Astrocyte (in vitro differentiated cells and primary cell): ENCODE results near the gene NRF1. TPM values are rescaled to one million over a fixed set of nuclear protein-coding genes. Genes with fewer than 3 reads are reported as not detected.
A peak's percentile ranks its signal among the peaks of the same experiment; 100 is the strongest.
"Not testable (repeated sequence)": the region's sequence is repeated elsewhere in the genome, so short reads cannot be mapped to it uniquely, and the experiment has no call there.

Source experiments
- DNase-seq: peaks from one replicate; pipeline ENCODE4 v3.0.0-alpha.2; 2010; ENCODE audit warnings: low read depth
- FAIRE-seq: peaks from 2 replicates; lab custom pipeline; 2011; peaks lifted over from hg19 to GRCh38; lab: Jason Lieb, UNC
- H2AFZ ChIP-seq: 2 replicates; pipeline ENCODE4 v1.6.0; 2012; ENCODE audit warnings: low read depth, low read length, inconsistent platforms
- H3K27ac ChIP-seq: 2 replicates; pipeline ENCODE4 v1.5.1; 2011; ENCODE audit warnings: low read depth, low read length, inconsistent platforms
- H3K27me3 ChIP-seq: 2 replicates; pipeline ENCODE4 v1.6.0; 2011; ENCODE audit warnings: low read length, inconsistent platforms; ENCODE audit not compliant: insufficient read depth
- H3K36me3 ChIP-seq: 2 replicates; pipeline ENCODE4 v1.5.1; 2011; ENCODE audit warnings: low read length, inconsistent platforms; ENCODE audit not compliant: insufficient read depth
- H3K4me1 ChIP-seq: 2 replicates; pipeline ENCODE4 v1.5.1; 2011; ENCODE audit warnings: low read length, inconsistent platforms; ENCODE audit not compliant: insufficient read depth
- H3K4me2 ChIP-seq: 2 replicates; pipeline ENCODE4 v1.6.0; 2012; ENCODE audit warnings: low read length, inconsistent platforms
- H3K4me3 ChIP-seq: 2 replicates; pipeline ENCODE4 v1.5.1; 2011; ENCODE audit warnings: low read depth, mild to moderate bottlenecking, low read length, inconsistent platforms; ENCODE audit not compliant: insufficient read depth
- H3K79me2 ChIP-seq: 2 replicates; pipeline ENCODE4 v1.6.0; 2012; ENCODE audit warnings: mild to moderate bottlenecking, low read length, inconsistent platforms; ENCODE audit not compliant: insufficient read depth
- H3K9ac ChIP-seq: 2 replicates; pipeline ENCODE4 v1.6.0; 2012; ENCODE audit warnings: mild to moderate bottlenecking, low read length, inconsistent platforms
- H3K9me3 ChIP-seq: 2 replicates; pipeline ENCODE4 v1.5.1; 2012; ENCODE audit warnings: low read depth, mild to moderate bottlenecking, low read length, inconsistent platforms; ENCODE audit not compliant: insufficient read depth
- H4K20me1 ChIP-seq: 2 replicates; pipeline ENCODE4 v1.6.0; 2012; ENCODE audit warnings: low read length, inconsistent platforms; ENCODE audit not compliant: insufficient read depth
- H3K27ac Mint-ChIP-seq: one replicate; pipeline ENCODE4 v1.8.0; 2021; ENCODE audit warnings: mild to moderate bottlenecking, mixed read lengths; ENCODE audit not compliant: unreplicated experiment
- H3K27me3 Mint-ChIP-seq: one replicate; pipeline ENCODE4 v1.8.0; 2021; ENCODE audit warnings: low read depth, mixed read lengths; ENCODE audit not compliant: unreplicated experiment
- H3K36me3 Mint-ChIP-seq: one replicate; pipeline ENCODE4 v1.8.0; 2021; ENCODE audit warnings: low read depth, mixed read lengths; ENCODE audit not compliant: unreplicated experiment
- H3K4me1 Mint-ChIP-seq: one replicate; pipeline ENCODE4 v1.8.0; 2021; ENCODE audit warnings: low read depth, mixed read lengths; ENCODE audit not compliant: unreplicated experiment
- H3K4me3 Mint-ChIP-seq: one replicate; pipeline ENCODE4 v1.8.0; 2021; ENCODE audit warnings: mild to moderate bottlenecking, moderate library complexity, mixed read lengths; ENCODE audit not compliant: unreplicated experiment
- H3K9me3 Mint-ChIP-seq: one replicate; pipeline ENCODE4 v1.8.0; 2021; ENCODE audit warnings: mild to moderate bottlenecking, mixed read lengths; ENCODE audit not compliant: unreplicated experiment
- CTCF ChIP-seq: IDR thresholded peaks from 2 replicates; pipeline ENCODE4 v1.5.1; 2011; ENCODE audit warnings: low read depth, mild to moderate bottlenecking, inconsistent platforms, low read length, moderate library complexity; ENCODE audit not compliant: insufficient read depth
- EZH2 ChIP-seq: IDR thresholded peaks from 2 replicates; pipeline ENCODE4 v1.6.1; 2012; ENCODE audit warnings: mild to moderate bottlenecking, low read length, inconsistent platforms; ENCODE audit not compliant: insufficient read depth
- total RNA-seq: library from RNA; stranded (reverse); gene quantifications from 2 replicates; pipeline ENCODE4 v1.2.1, GENCODE V29; 2021

NRF1 gene
- total RNA-seq, 1 donor from 2014 or later: 12.7 TPM

DNA sequence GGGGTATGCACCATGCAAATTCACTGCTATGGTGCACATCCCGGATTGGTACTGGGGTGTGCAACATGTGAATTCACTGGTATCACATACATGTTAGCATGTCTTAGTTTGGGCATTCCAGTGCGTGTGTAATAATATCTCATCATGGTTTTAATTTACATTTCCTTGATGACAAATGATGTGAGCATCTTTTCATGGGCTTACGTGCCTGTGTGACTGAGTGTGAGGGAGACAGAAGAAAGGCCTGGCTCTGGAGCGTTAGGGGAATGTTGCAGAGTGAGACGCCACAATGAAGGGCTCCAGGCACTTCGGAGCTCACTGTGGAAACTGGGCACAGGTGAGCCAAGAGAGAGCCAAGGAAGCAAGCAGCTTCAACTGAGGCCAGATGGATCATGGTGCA, 178.6 kb downstream of the NRF1 start:
- Histone ChIP-seq H3K27ac (no peak overlapping the region), H3K9me3 (no peaks in the 10 kb centered on the region), H2AFZ (no peak overlapping the region), H3K4me1 (peaks cover 4% of the 10 kb centered on the region), H3K36me3 (no peaks in the 10 kb centered on the region), H3K4me3 (no peak overlapping the region), H3K9ac (no peak overlapping the region), H3K4me2 (no peak overlapping the region), H3K79me2 (no peaks in the 10 kb centered on the region), H3K27me3 (peaks cover 24% of the 10 kb centered on the region), H4K20me1 (peaks cover 3% of the 10 kb centered on the region)
- H3K4me3 Mint-ChIP-seq: no peak overlapping the region
- FAIRE-seq: no peak
- TF ChIP-seq EZH2 (no peak), CTCF (no peak)
- DNase-seq: peak; percentile 6
- H3K4me1 Mint-ChIP-seq: peaks cover 3% of the 10 kb centered on the region
- peaks cover 62% of the 10 kb centered on the region for H3K27me3 Mint-ChIP-seq
- H3K9me3 Mint-ChIP-seq: peaks cover 5% of the 10 kb centered on the region
- no peak overlapping the region for H3K27ac Mint-ChIP-seq
- H3K36me3 Mint-ChIP-seq: peaks cover 2% of the 10 kb centered on the region

GRCh38 chr7:129792721-129793120, 181.2 kb downstream of the NRF1 start:
- H3K27ac ChIP-seq: no peak overlapping the region
- no peak overlapping the region for H3K9ac ChIP-seq
- no peaks in the 10 kb centered on the region for H4K20me1 ChIP-seq
- no peak for TF ChIP-seq EZH2
- TF ChIP-seq CTCF: no peak
- peaks cover 47% of the 10 kb centered on the region for H3K27me3 Mint-ChIP-seq
- FAIRE-seq: no peak
- H3K4me2 ChIP-seq: no peak overlapping the region
- H3K36me3 Mint-ChIP-seq: peaks cover 2% of the 10 kb centered on the region
- H3K4me1 ChIP-seq: no peaks in the 10 kb centered on the region
- H3K9me3 Mint-ChIP-seq: peaks cover 2% of the 10 kb centered on the region
- no peaks in the 10 kb centered on the region for H3K9me3 ChIP-seq
- H2AFZ ChIP-seq: no peak overlapping the region
- no peak overlapping the region for H3K4me3 Mint-ChIP-seq
- H3K4me3 ChIP-seq: no peak overlapping the region
- no peak for DNase-seq
- H3K79me2 ChIP-seq: no peaks in the 10 kb centered on the region
- H3K4me1 Mint-ChIP-seq: no peaks in the 10 kb centered on the region
- H3K27ac Mint-ChIP-seq: no peak overlapping the region
- H3K36me3 ChIP-seq: no peaks in the 10 kb centered on the region
- no peaks in the 10 kb centered on the region for H3K27me3 ChIP-seq

GRCh38 chr7:129793506-129794310, 182.2 kb downstream of the NRF1 start:
- Histone ChIP-seq H2AFZ (no peak overlapping the region), H3K36me3 (no peaks in the 10 kb centered on the region), H3K79me2 (no peaks in the 10 kb centered on the region), H3K9ac (no peak overlapping the region), H3K4me1 (no peaks in the 10 kb centered on the region), H3K9me3 (no peaks in the 10 kb centered on the region), H3K4me3 (no peak overlapping the region), H3K27ac (no peak overlapping the region), H3K4me2 (no peak overlapping the region), H4K20me1 (no peaks in the 10 kb centered on the region), H3K27me3 (no peaks in the 10 kb centered on the region)
- Mint-ChIP-seq H3K36me3 (peaks cover 2% of the 10 kb centered on the region), H3K27me3 (peaks cover 45% of the 10 kb centered on the region), H3K9me3 (peaks cover 2% of the 10 kb centered on the region), H3K27ac (no peak overlapping the region), H3K4me1 (no peaks in the 10 kb centered on the region), H3K4me3 (no peak overlapping the region)
- DNase-seq (no peak), FAIRE-seq (no peak)
- TF ChIP-seq EZH2 (no peak), CTCF (no peak)

- H3K9me3 Mint-ChIP-seq, H2AFZ ChIP-seq, H3K79me2 ChIP-seq, H3K4me3 ChIP-seq, H3K9ac ChIP-seq, H3K27ac ChIP-seq, H3K4me1 ChIP-seq, DNase-seq, H3K27me3 ChIP-seq, H3K4me3 Mint-ChIP-seq, FAIRE-seq, H3K36me3 ChIP-seq, H3K4me2 ChIP-seq, H3K36me3 Mint-ChIP-seq, H4K20me1 ChIP-seq, H3K9me3 ChIP-seq, H3K4me1 Mint-ChIP-seq: not testable (repeated sequence)
- peaks cover 41% of the 10 kb centered on the region for H3K27me3 Mint-ChIP-seq
- H3K27ac Mint-ChIP-seq: peak overlapping the region; percentile 12
Observed at GRCh38 chr7:129794461-129794860, 182.9 kb downstream of the NRF1 start.
